Lower leg skin (tissue), 4 donors: ENCODE results near the gene DDX54. TPM values are rescaled to one million over a fixed set of nuclear protein-coding genes. Genes with fewer than 3 reads are reported as not detected.
A peak's percentile ranks its signal among the peaks of the same experiment; 100 is the strongest.

Experiments
- DNase-seq, 2 donors: peaks; one replicate each; pipeline ENCODE4 v3.0.0-alpha.2; 2019; ENCODE audit warnings: low spot score in 2 of 2
- H3K4me3 ChIP-seq: fragments of 200-600 bp; sonication (generic); 2 replicates; pipeline ENCODE4 v1.5.1; 2017; ENCODE audit warnings: mild to moderate bottlenecking, low read depth; ENCODE audit not compliant: poor library complexity, severe bottlenecking
- CTCF ChIP-seq, 3 donors: fragments of 450-650 bp; IDR thresholded peaks; one replicate each; pipeline ENCODE4 v1.5.1; 2016; ENCODE audit warnings: antibody characterized with exemption in 3 of 3, mild to moderate bottlenecking in 3 of 3, moderate library complexity in 2 of 3
- POLR2A ChIP-seq, 2 donors: fragments of 450-650 bp; IDR thresholded peaks; one replicate each; pipeline ENCODE4 v1.6.1; 2016 to 2017; ENCODE audit warnings: antibody characterized with exemption in 2 of 2, mild to moderate bottlenecking in 1 of 2, moderate library complexity in 1 of 2
- WGBS, 2 donors: methylation state at CpG; one replicate each; pipeline ENCODE4 v1.1.5; 2018; 5-methylcytosine and 5-hydroxymethylcytosine counted together
- intact Hi-C: fragments of 100-400 bp; cut with DNase I; formaldehyde crosslinking; loops from one replicate; pipeline ENCODE4 v1.15.0; 2023; ENCODE audit warnings: low total_unique reads
- total RNA-seq, 4 donors: library from RNA; depleted of rRNA; stranded (reverse); fragments of >200 nt; gene quantifications; one replicate each; pipeline ENCODE4 v1.1.0, GENCODE V29; 2016

The DDX54 gene
- total RNA-seq, 4 donors from 2014 or later: 48.6 to 106 (median 77.3) TPM

DNA sequence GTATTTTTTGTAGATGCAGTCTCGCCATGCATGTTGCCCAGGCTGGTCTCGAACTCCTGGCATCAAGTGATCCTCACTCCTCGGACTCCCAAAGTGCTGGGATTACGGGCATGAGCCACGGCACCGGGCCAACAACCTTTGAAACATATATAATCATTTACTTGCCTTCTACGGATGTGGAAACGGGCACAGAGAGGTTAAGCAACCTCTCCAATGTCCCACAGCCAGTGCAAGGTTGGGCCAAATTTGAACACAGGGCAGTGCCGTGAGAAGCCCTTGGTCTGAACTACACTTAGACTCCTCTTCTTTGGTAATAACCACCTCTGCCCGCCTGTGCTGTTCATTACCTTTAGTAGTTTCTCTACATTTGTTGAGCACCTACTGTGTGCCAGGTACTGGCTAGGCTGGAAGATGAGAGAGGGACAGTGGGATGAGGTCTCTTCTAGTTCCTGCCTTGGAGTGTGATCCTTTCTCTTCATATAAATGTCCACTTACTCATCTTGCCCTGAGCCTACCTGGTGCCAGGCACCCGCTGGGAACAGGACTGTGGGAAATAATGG is 2.2 kb downstream of the DDX54 start:
- no peak for TF ChIP-seq CTCF (IDR thresholded peaks at IDR 0.05)
- TF ChIP-seq POLR2A (IDR thresholded peaks at IDR 0.05): no peak
- no peak overlapping the region for H3K4me3 ChIP-seq
- DNase-seq: no peak
- 95% methylated on average over 11 of the region's 11 CpGs for WGBS, 2 donors
- intact Hi-C loops: no loop called here

GRCh38 chr12:113181975-113182374 is 3.3 kb downstream of the DDX54 start:
- intact Hi-C loops: no loop called here
- H3K4me3 ChIP-seq: no peak overlapping the region
- no peak for DNase-seq
- WGBS, 2 donors: 79 to 82% methylated on average over 3 of the region's 3 CpGs
- TF ChIP-seq POLR2A (IDR thresholded peaks at IDR 0.05): no peak
- no peak for TF ChIP-seq CTCF (IDR thresholded peaks at IDR 0.05)

- intact Hi-C loops: no loop called here
- no peak overlapping the region for H3K4me3 ChIP-seq
- DNase-seq: no peak
- WGBS, 2 donors: 72 to 81% methylated on average over 4 of the region's 4 CpGs
- TF ChIP-seq POLR2A (IDR thresholded peaks at IDR 0.05): no peak
- no peak for TF ChIP-seq CTCF (IDR thresholded peaks at IDR 0.05)
Observed at GRCh38 chr12:113180333-113180732, 4.9 kb downstream of the DDX54 start.

DNA sequence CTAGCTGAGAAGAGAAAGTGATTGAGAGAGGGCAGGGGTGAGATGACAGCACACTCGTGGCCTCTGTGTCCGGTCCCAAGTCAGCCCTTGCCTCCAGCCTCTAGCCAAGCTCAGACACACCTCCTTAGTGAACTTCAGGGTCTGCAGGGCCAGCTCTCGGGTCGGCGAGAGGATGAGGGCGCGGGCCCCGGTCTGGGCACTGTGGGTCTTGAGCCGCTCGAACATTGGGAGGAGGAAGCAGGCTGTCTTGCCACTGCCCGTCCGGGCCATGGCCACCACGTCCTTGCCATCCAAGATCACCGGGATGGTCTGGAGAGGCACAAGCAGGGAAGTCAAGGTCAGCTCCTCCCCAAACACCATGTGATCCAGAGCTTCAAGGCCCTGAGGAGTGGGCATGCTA is 6.3 kb downstream of the DDX54 start:
- DNase-seq: no peak
- TF ChIP-seq POLR2A (IDR thresholded peaks at IDR 0.05) (no peak), CTCF (IDR thresholded peaks at IDR 0.05) (no peak)
- 90 to 99% methylated on average over 14 of the region's 14 CpGs for WGBS, 2 donors
- no peak overlapping the region for H3K4me3 ChIP-seq
- intact Hi-C loops: no loop called here

GRCh38 chr12:113174461-113175384 is 10.6 kb downstream of the DDX54 start:
- intact Hi-C loops: loop anchor here (2.0 kb wide), 1 partner anchor 126 kb away; no protein-coding TSS in a partner anchor
- no peak for TF ChIP-seq POLR2A (IDR thresholded peaks at IDR 0.05)
- peak in 1 of 3 donors; percentile 98 for TF ChIP-seq CTCF (IDR thresholded peaks at IDR 0.05)
- WGBS, 2 donors: 55 to 61% methylated on average over 22 to 32 of the region's 32 CpGs
- no peak overlapping the region for H3K4me3 ChIP-seq
- DNase-seq: peak; percentile 56 to 94
